Neural progenitor cell (in vitro differentiated cells): ENCODE measurements around the gene CD22. TPM values are rescaled to one million over a fixed set of nuclear protein-coding genes. Genes with fewer than 3 reads are reported as not detected.

Experiments used
- DNase-seq: peaks from one replicate; pipeline ENCODE4 v3.0.0-alpha.2; 2016; ENCODE audit warnings: low spot score
- H2AFZ ChIP-seq: fragments of 200-600 bp; sonication (generic); replicated peaks from 2 replicates; pipeline ENCODE4 v1.6.1; 2016; ENCODE audit warnings: antibody characterized with exemption
- H3F3A ChIP-seq: fragments of 200-600 bp; sonication (generic); 2 replicates; pipeline ENCODE4 v1.6.1; 2016; ENCODE audit warnings: antibody characterized with exemption, low read depth
- H3K27ac ChIP-seq: fragments of 200-600 bp; sonication (generic); 2 replicates; pipeline ENCODE4 v1.5.1; 2016; ENCODE audit warnings: mild to moderate bottlenecking
- H3K27me3 ChIP-seq: fragments of 200-600 bp; sonication (generic); 2 replicates; pipeline ENCODE4 v1.6.1; 2016; ENCODE audit warnings: mild to moderate bottlenecking, moderate library complexity
- H3K36me3 ChIP-seq: fragments of 200-600 bp; sonication (generic); 2 replicates; pipeline ENCODE4 v1.5.1; 2016
- H3K4me1 ChIP-seq: fragments of 200-600 bp; sonication (generic); 2 replicates; pipeline ENCODE4 v1.6.1; 2016; ENCODE audit warnings: mixed run types
- H3K4me2 ChIP-seq: fragments of 200-600 bp; sonication (generic); 2 replicates; pipeline ENCODE4 v1.6.1; 2016
- H3K4me3 ChIP-seq: fragments of 200-600 bp; sonication (generic); 2 replicates; pipeline ENCODE4 v1.5.1; 2016
- H3K79me2 ChIP-seq: fragments of 200-600 bp; sonication (generic); 2 replicates; pipeline ENCODE4 v1.6.1; 2016; ENCODE audit warnings: low read depth
- H3K9ac ChIP-seq: fragments of 200-600 bp; sonication (generic); 2 replicates; pipeline ENCODE4 v1.6.1; 2016
- H3K9me3 ChIP-seq: fragments of 200-600 bp; sonication (generic); 2 replicates; pipeline ENCODE4 v1.5.1; 2016; ENCODE audit warnings: low read depth
- H4K20me1 ChIP-seq: fragments of 200-600 bp; sonication (generic); 2 replicates; pipeline ENCODE4 v1.6.1; 2016; ENCODE audit warnings: low read depth
- H3K27ac Mint-ChIP-seq: 3 replicates; pipeline ENCODE4 v1.8.0; 2021; ENCODE audit warnings: mixed read lengths
- H3K27me3 Mint-ChIP-seq: 2 replicates; pipeline ENCODE4 v1.8.0; 2022; ENCODE audit warnings: low read depth, mild to moderate bottlenecking, inconsistent platforms, moderate library complexity, mixed read lengths; ENCODE audit not compliant: insufficient read depth
- H3K36me3 Mint-ChIP-seq: 3 replicates; pipeline ENCODE4 v1.8.0; 2021; ENCODE audit warnings: mixed read lengths
- H3K4me1 Mint-ChIP-seq: 3 replicates; pipeline ENCODE4 v1.8.0; 2021; ENCODE audit warnings: mixed read lengths
- H3K4me3 Mint-ChIP-seq: 3 replicates; pipeline ENCODE4 v1.8.0; 2021; ENCODE audit warnings: mild to moderate bottlenecking, moderate library complexity, mixed read lengths
- H3K9me3 Mint-ChIP-seq: 3 replicates; pipeline ENCODE4 v1.8.0; 2020; ENCODE audit warnings: mixed read lengths
- EZH2 ChIP-seq: fragments of 200-600 bp; sonication (generic); IDR thresholded peaks from 2 replicates; pipeline ENCODE4 v1.6.1; 2017; ENCODE audit warnings: antibody characterized with exemption, mild to moderate bottlenecking, moderate library complexity
- EZH2phosphoT487 ChIP-seq: fragments of 200-600 bp; sonication (generic); IDR thresholded peaks from 2 replicates; pipeline ENCODE4 v1.6.1; 2017; ENCODE audit warnings: antibody characterized with exemption
- total RNA-seq: library from RNA; depleted of rRNA; stranded (reverse); fragments of >200 nt; gene quantifications from 2 replicates; pipeline ENCODE4 v1.2.3, GENCODE V29; 2015; ENCODE audit warnings: low replicate concordance
- TF ChIP-seq, protein P1 (sequence below): fragments of 200-600 bp; sonication (generic); IDR thresholded peaks from 2 replicates; pipeline ENCODE4 v1.5.1; 2017; ENCODE audit warnings: antibody characterized with exemption, mild to moderate bottlenecking

The CD22 gene
- total RNA-seq, 1 donor from 2014 or later = not detected

DNA sequence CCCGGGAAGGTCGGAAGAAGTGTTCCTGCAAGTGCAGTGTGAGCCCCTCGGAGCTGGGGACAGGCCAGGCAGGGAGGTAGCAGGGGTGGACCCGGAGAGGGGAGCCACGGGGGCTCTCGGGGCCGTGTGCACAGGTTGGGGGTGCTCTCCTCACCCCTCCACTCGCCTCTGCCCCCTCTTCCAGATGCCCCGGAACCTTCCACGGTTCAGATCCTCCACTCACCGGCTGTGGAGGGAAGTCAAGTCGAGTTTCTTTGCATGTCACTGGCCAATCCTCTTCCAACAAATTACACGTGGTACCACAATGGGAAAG, 9.0 kb downstream of the CD22 start:
- H3K27ac ChIP-seq = no peak overlapping the region
- no peak overlapping the region for H3K4me2 ChIP-seq
- Mint-ChIP-seq H3K9me3 (no peaks in the 10 kb centered on the region), H3K4me1 (peaks cover 3% of the 10 kb centered on the region), H3K36me3 (no peaks in the 10 kb centered on the region), H3K27ac (no peak overlapping the region), H3K27me3 (peaks cover 6% of the 10 kb centered on the region), H3K4me3 (no peak overlapping the region)
- H3K27me3 ChIP-seq = no peaks in the 10 kb centered on the region
- H3F3A ChIP-seq = no peaks in the 10 kb centered on the region
- no peaks in the 10 kb centered on the region for H3K9me3 ChIP-seq
- no peak overlapping the region for H3K4me3 ChIP-seq
- no peak overlapping the region for H3K9ac ChIP-seq
- no peaks in the 10 kb centered on the region for H3K79me2 ChIP-seq
- no peaks in the 10 kb centered on the region for H3K36me3 ChIP-seq
- no peak overlapping the region for H2AFZ ChIP-seq
- no peaks in the 10 kb centered on the region for H4K20me1 ChIP-seq
- DNase-seq = no peak
- H3K4me1 ChIP-seq = no peaks in the 10 kb centered on the region
- TF ChIP-seq EZH2 = no peak
- no peak for TF ChIP-seq EZH2phosphoT487

GRCh38 chr19:35340431-35340830, 11.4 kb downstream of the CD22 start:
- Mint-ChIP-seq H3K36me3 (no peaks in the 10 kb centered on the region), H3K4me1 (peaks cover 3% of the 10 kb centered on the region), H3K4me3 (no peak overlapping the region), H3K27ac (no peak overlapping the region), H3K9me3 (no peaks in the 10 kb centered on the region), H3K27me3 (peaks cover 8% of the 10 kb centered on the region)
- H3K4me2 ChIP-seq = no peak overlapping the region
- no peaks in the 10 kb centered on the region for H3K4me1 ChIP-seq
- DNase-seq = no peak
- H2AFZ ChIP-seq = no peak overlapping the region
- H3K36me3 ChIP-seq = no peaks in the 10 kb centered on the region
- H3K9ac ChIP-seq = no peak overlapping the region
- no peaks in the 10 kb centered on the region for H3K79me2 ChIP-seq
- H4K20me1 ChIP-seq = no peaks in the 10 kb centered on the region
- H3K9me3 ChIP-seq = no peaks in the 10 kb centered on the region
- no peaks in the 10 kb centered on the region for H3F3A ChIP-seq
- no peaks in the 10 kb centered on the region for H3K27me3 ChIP-seq
- H3K4me3 ChIP-seq = no peak overlapping the region
- TF ChIP-seq, protein P1, sequence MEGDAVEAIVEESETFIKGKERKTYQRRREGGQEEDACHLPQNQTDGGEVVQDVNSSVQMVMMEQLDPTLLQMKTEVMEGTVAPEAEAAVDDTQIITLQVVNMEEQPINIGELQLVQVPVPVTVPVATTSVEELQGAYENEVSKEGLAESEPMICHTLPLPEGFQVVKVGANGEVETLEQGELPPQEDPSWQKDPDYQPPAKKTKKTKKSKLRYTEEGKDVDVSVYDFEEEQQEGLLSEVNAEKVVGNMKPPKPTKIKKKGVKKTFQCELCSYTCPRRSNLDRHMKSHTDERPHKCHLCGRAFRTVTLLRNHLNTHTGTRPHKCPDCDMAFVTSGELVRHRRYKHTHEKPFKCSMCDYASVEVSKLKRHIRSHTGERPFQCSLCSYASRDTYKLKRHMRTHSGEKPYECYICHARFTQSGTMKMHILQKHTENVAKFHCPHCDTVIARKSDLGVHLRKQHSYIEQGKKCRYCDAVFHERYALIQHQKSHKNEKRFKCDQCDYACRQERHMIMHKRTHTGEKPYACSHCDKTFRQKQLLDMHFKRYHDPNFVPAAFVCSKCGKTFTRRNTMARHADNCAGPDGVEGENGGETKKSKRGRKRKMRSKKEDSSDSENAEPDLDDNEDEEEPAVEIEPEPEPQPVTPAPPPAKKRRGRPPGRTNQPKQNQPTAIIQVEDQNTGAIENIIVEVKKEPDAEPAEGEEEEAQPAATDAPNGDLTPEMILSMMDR = no peak
- no peak for TF ChIP-seq EZH2phosphoT487
- no peak for TF ChIP-seq EZH2
- H3K27ac ChIP-seq = no peak overlapping the region

GRCh38 chr19:35341006-35341405, 12.0 kb downstream of the CD22 start:
- H3K4me3 ChIP-seq = no peak overlapping the region
- H3K36me3 Mint-ChIP-seq = no peaks in the 10 kb centered on the region
- no peaks in the 10 kb centered on the region for H4K20me1 ChIP-seq
- H3K9ac ChIP-seq = no peak overlapping the region
- H3K9me3 Mint-ChIP-seq = no peaks in the 10 kb centered on the region
- no peak overlapping the region for H3K27ac ChIP-seq
- H3F3A ChIP-seq = no peaks in the 10 kb centered on the region
- no peak for TF ChIP-seq EZH2
- TF ChIP-seq, protein P1 = no peak
- TF ChIP-seq EZH2phosphoT487 = no peak
- H3K27me3 Mint-ChIP-seq = peaks cover 8% of the 10 kb centered on the region
- no peak for DNase-seq
- H2AFZ ChIP-seq = no peak overlapping the region
- H3K4me2 ChIP-seq = no peak overlapping the region
- no peaks in the 10 kb centered on the region for H3K36me3 ChIP-seq
- H3K27me3 ChIP-seq = no peaks in the 10 kb centered on the region
- no peaks in the 10 kb centered on the region for H3K79me2 ChIP-seq
- H3K4me1 Mint-ChIP-seq = peaks cover 3% of the 10 kb centered on the region
- H3K4me1 ChIP-seq = no peaks in the 10 kb centered on the region
- H3K27ac Mint-ChIP-seq = no peak overlapping the region
- no peaks in the 10 kb centered on the region for H3K9me3 ChIP-seq
- no peak overlapping the region for H3K4me3 Mint-ChIP-seq

- Mint-ChIP-seq H3K27ac (peak overlapping the region; percentile 1), H3K4me1 (peaks cover under 1% of the 10 kb centered on the region), H3K9me3 (no peaks in the 10 kb centered on the region), H3K36me3 (no peaks in the 10 kb centered on the region), H3K4me3 (no peak overlapping the region), H3K27me3 (peaks cover 6% of the 10 kb centered on the region)
- Histone ChIP-seq H3K9me3 (no peaks in the 10 kb centered on the region), H3K79me2 (no peaks in the 10 kb centered on the region), H3K27me3 (peaks cover 2% of the 10 kb centered on the region), H3F3A (no peaks in the 10 kb centered on the region), H4K20me1 (no peaks in the 10 kb centered on the region), H3K27ac (no peak overlapping the region), H3K4me3 (no peak overlapping the region), H3K9ac (no peak overlapping the region), H3K36me3 (no peaks in the 10 kb centered on the region), H3K4me1 (no peaks in the 10 kb centered on the region), H3K4me2 (no peak overlapping the region), H2AFZ (no peak overlapping the region)
- TF ChIP-seq, protein P1 = no peak
- TF ChIP-seq EZH2phosphoT487 = no peak
- DNase-seq = no peak
Measured at GRCh38 chr19:35341565-35342225, 12.7 kb downstream of the CD22 start.
